GM12878 (cell line): ENCODE data around the gene SH2D3A. TPM values are rescaled to one million over a fixed set of nuclear protein-coding genes. Genes with fewer than 3 reads are reported as not detected.

ENCODE experiments used
- ATAC-seq: fragments of 200-7000 bp; cut with Tn5 transposase; 3 replicates; pipeline ENCODE4 v1.9.1; 2020; ENCODE audit warnings: mild to moderate bottlenecking, moderate library complexity
- BruUV-seq: library from RNA; stranded (reverse); fragments of 400-500 nt; replicated peaks from 2 replicates; lab custom pipeline; 2021; lab: Mats Ljungman, UMichigan
- CTCF ChIA-PET: fragments of 300-600 bp; sonication (Branson Sonifier 250); formaldehyde crosslinking; extraction: SDS; loops from one replicate; lab custom pipeline; 2021; ENCODE audit warnings: inconsistent platforms; lab: Yijun Ruan, JAX
- POLR2A ChIA-PET: fragments of 350-600 bp; formaldehyde crosslinking; extraction: SDS; loops from one replicate; lab custom pipeline; 2021; ENCODE audit warnings: inconsistent platforms; lab: Charles Lee
- RAD21 ChIA-PET: fragments of 300-600 bp; sonication (Branson Sonifier 250); formaldehyde crosslinking; loops from one replicate; lab custom pipeline; 2023; ENCODE audit warnings: antibody characterized with exemption; ENCODE audit not compliant: unreplicated experiment; lab: Charles Lee
- SMC1A ChIA-PET: fragments of 300-600 bp; sonication (Branson Sonifier 250); formaldehyde crosslinking; loops from one replicate; lab custom pipeline; 2023; ENCODE audit not compliant: unreplicated experiment, uncharacterized antibody; lab: Charles Lee
- DNase-seq: peaks from one replicate; pipeline ENCODE4 v3.0.0-alpha.2; 2011; ENCODE audit warnings: low read depth, low spot score
- FAIRE-seq: peaks from 3 replicates; lab custom pipeline; 2011; peaks lifted over from hg19 to GRCh38; lab: Jason Lieb, UNC
- H2AFZ ChIP-seq: 2 replicates; pipeline ENCODE4 v1.6.0; 2011; ENCODE audit warnings: low read depth, low read length, control low read depth; ENCODE audit not compliant: control insufficient read depth
- H3K27ac ChIP-seq: 2 replicates; pipeline ENCODE4 v1.5.1; 2011; ENCODE audit warnings: control low read depth; ENCODE audit not compliant: control insufficient read depth, insufficient read depth
- H3K27me3 ChIP-seq, 2 experiments: replicated peaks in 1 of 2; 2 replicates each; pipeline versions ENCODE4 v1.6.0 to v1.6.1; 2011; ENCODE audit warnings: low read length in 1 of 2; ENCODE audit not compliant: control insufficient read depth in 2 of 2, insufficient read depth in 2 of 2
- H3K36me3 ChIP-seq, 2 experiments: 2 replicates each; pipeline ENCODE4 v1.5.1; 2011; ENCODE audit warnings: low read length in 1 of 2; ENCODE audit not compliant: control insufficient read depth in 2 of 2, insufficient read depth in 2 of 2
- H3K4me1 ChIP-seq: 2 replicates; pipeline ENCODE4 v1.6.1; 2011; ENCODE audit warnings: mild to moderate bottlenecking, low read length, moderate library complexity, mixed read lengths; ENCODE audit not compliant: control insufficient read depth, insufficient read depth
- H3K4me2 ChIP-seq: 2 replicates; pipeline ENCODE4 v1.6.0; 2011; ENCODE audit warnings: control low read depth; ENCODE audit not compliant: control insufficient read depth, insufficient read depth
- H3K4me3 ChIP-seq: fragments of 200-600 bp; sonication (generic); 2 replicates; pipeline ENCODE4 v1.5.1; 2016
- H3K79me2 ChIP-seq: 2 replicates; pipeline ENCODE4 v1.6.0; 2011; ENCODE audit warnings: low read length; ENCODE audit not compliant: control insufficient read depth, insufficient read depth
- H3K9ac ChIP-seq: 2 replicates; pipeline ENCODE4 v1.8.0; 2011; ENCODE audit warnings: low read length, control low read depth, mixed read lengths; ENCODE audit not compliant: control insufficient read depth, insufficient read depth
- H3K9me3 ChIP-seq: replicated peaks from 3 replicates; pipeline ENCODE4 v1.5.1; 2011; ENCODE audit warnings: mild to moderate bottlenecking, low read length; ENCODE audit not compliant: control insufficient read depth, insufficient read depth
- H4K20me1 ChIP-seq: 2 replicates; pipeline ENCODE4 v1.6.0; 2011; ENCODE audit not compliant: control insufficient read depth, insufficient read depth
- CTCF ChIP-seq, 3 experiments: IDR thresholded peaks in 2 of 3; conservative IDR thresholded peaks in 1 of 3; 2 replicates each; pipeline ENCODE4 v1.5.1; 2011; ENCODE audit warnings: low read depth in 3 of 3, low read length in 3 of 3, mild to moderate bottlenecking in 3 of 3, control low read depth in 2 of 3, moderate library complexity in 2 of 3, inconsistent platforms in 1 of 3, mixed read lengths in 1 of 3; ENCODE audit not compliant: control insufficient read depth in 2 of 3, insufficient read depth in 1 of 3; ENCODE audit errors: extremely low read depth in 1 of 3
- E2F4 ChIP-seq: IDR thresholded peaks from 2 replicates; pipeline ENCODE4 v1.6.1; 2012; ENCODE audit warnings: low read depth, low read length, improper control_type of control experiment
- EZH2 ChIP-seq: IDR thresholded peaks from 2 replicates; pipeline ENCODE4 v1.6.1; 2012; ENCODE audit warnings: low read depth, mild to moderate bottlenecking, control low read depth, inconsistent platforms, low read length, borderline replicate concordance; ENCODE audit not compliant: control insufficient read depth
- HDAC2 ChIP-seq: fragments of 200-600 bp; sonication (generic); IDR thresholded peaks from 2 replicates; pipeline ENCODE4 v1.6.1; 2017
- JUNB ChIP-seq: IDR thresholded peaks from 2 replicates; pipeline ENCODE4 v1.6.1; 2016; ENCODE audit warnings: antibody characterized with exemption, mild to moderate bottlenecking
- PBX3 ChIP-seq: IDR thresholded peaks from 2 replicates; pipeline ENCODE4 v1.6.1; 2011; ENCODE audit warnings: mild to moderate bottlenecking, low read depth, low read length, moderate library complexity; ENCODE audit not compliant: insufficient replicate concordance
- POLR2A ChIP-seq: IDR thresholded peaks from 2 replicates; pipeline ENCODE4 v1.6.1; 2011; ENCODE audit warnings: low read depth, mild to moderate bottlenecking, low read length
- RELA ChIP-seq: fragments of 450-650 bp; IDR thresholded peaks from 2 replicates; pipeline ENCODE4 v1.8.0; 2014; ENCODE audit warnings: borderline replicate concordance; ENCODE audit not compliant: partially characterized antibody
- RFX5 ChIP-seq: IDR thresholded peaks from 2 replicates; pipeline ENCODE4 v1.6.1; 2011; ENCODE audit warnings: low read depth, low read length, improper control_type of control experiment
- SKIL ChIP-seq: fragments of 450-650 bp; IDR thresholded peaks from 2 replicates; pipeline ENCODE4 v1.6.1; 2017; ENCODE audit warnings: mild to moderate bottlenecking, low read depth, inconsistent platforms; ENCODE audit not compliant: poor library complexity, severe bottlenecking
- TAF1 ChIP-seq: IDR thresholded peaks from 2 replicates; pipeline ENCODE4 v1.6.1; 2011; ENCODE audit warnings: mild to moderate bottlenecking, low read depth, low read length, borderline replicate concordance
- WRNIP1 ChIP-seq: IDR thresholded peaks from 2 replicates; pipeline ENCODE4 v1.6.1; 2011; ENCODE audit warnings: low read depth, low read length, improper control_type of control experiment, borderline replicate concordance
- YY1 ChIP-seq: IDR thresholded peaks from 2 replicates; pipeline ENCODE4 v1.6.1; 2011; ENCODE audit warnings: low read depth, mild to moderate bottlenecking, low read length
- ZBED1 ChIP-seq: IDR thresholded peaks from 2 replicates; pipeline ENCODE4 v1.6.1; 2016; ENCODE audit warnings: borderline replicate concordance
- ZBTB11 ChIP-seq: fragments of 450-650 bp; formaldehyde crosslinking; IDR thresholded peaks from 2 replicates; pipeline ENCODE4 v1.5.0; 2022; ENCODE audit warnings: mild to moderate bottlenecking, missing genetic modification characterization
- WGBS: methylation state at CpG from one replicate; pipeline ENCODE4 v1.1.6; 2016; ENCODE audit warnings: low lambda C conversion rate; ENCODE audit not compliant: insufficient replicate concordance, insufficient coverage; ENCODE audit errors: missing lambda C conversion rate; 5-methylcytosine and 5-hydroxymethylcytosine counted together
- in situ Hi-C: fragments of 300-500 bp; cut with MboI; formaldehyde crosslinking; loops from 9 replicates; pipeline ENCODE4 v1.14.3; 2018; ENCODE audit warnings: mixed read lengths
- intact Hi-C: fragments of 100-400 bp; cut with micrococcal nuclease; formaldehyde crosslinking; loops from one replicate; pipeline ENCODE4 v1.14.2; 2022; ENCODE audit not compliant: unreplicated experiment
- polyA plus RNA-seq, 11 experiments: library from polyadenylated mRNA; depleted of rRNA in 4 of 11; unstranded in 6 of 11; stranded (reverse) in 5 of 11; fragments of >200 nt; fragmentation: Nextera tagmentation in 4 of 11; fragmentation: Illumina TruSeq in 1 of 11; extraction: Ambion mirVana in 4 of 11; extraction: Trizol in 1 of 11; gene quantifications; 1 replicate in 1 of 11; 2 replicates in 10 of 11; pipeline versions ENCODE4 v1.2.1 to v1.2.3, GENCODE V29; 2011 to 2016; ENCODE audit warnings: inconsistent platforms in 2 of 11, missing spikeins in 2 of 11, low read depth in 1 of 11
- total RNA-seq, 4 experiments: library from RNA; depleted of rRNA in 3 of 4; stranded (reverse); fragments of >200 nt in 3 of 4; fragmentation: Illumina TruSeq in 1 of 4; extraction: Trizol in 1 of 4; gene quantifications; 2 replicates each; pipeline versions ENCODE4 v1.2.1 to v1.2.3, GENCODE V29; 2013 to 2021

The SH2D3A gene
- total and polyA plus RNA-seq, 10 of the 15 experiments (the other 5 are each of a cell fraction or from before 2014, with no cell fraction given) = 0.77 to 24.4 (median 9.5) TPM

GRCh38 chr19:6716610-6716970, 50.6 kb downstream of the SH2D3A start:
- ATAC-seq = no peak
- Histone ChIP-seq H3K79me2 (no peaks in the 10 kb centered on the region), H3K4me3 (no peak overlapping the region), H2AFZ (no peak overlapping the region), H3K27ac (no peak overlapping the region), H3K36me3 (no peaks in the 10 kb centered on the region), H3K4me2 (no peak overlapping the region), H3K4me1 (peaks cover 13% of the 10 kb centered on the region), H3K9me3 (no peaks in the 10 kb centered on the region), H4K20me1 (no peaks in the 10 kb centered on the region), H3K27me3 (no peaks in the 10 kb centered on the region), H3K9ac (no peak overlapping the region)
- RAD21 ChIA-PET = no interaction called here
- in situ Hi-C loops = no loop called here
- BruUV-seq = no TSS peak
- DNase-seq = no peak
- WGBS = 41% methylated on average over 6 of the region's 6 CpGs
- no peak for FAIRE-seq
- POLR2A ChIA-PET = no interaction called here
- intact Hi-C loops = no loop called here
- CTCF ChIA-PET = interaction anchor here (1.4 kb wide), 1 partner anchor 36 kb away, joined by 9 read pairs; no protein-coding TSS in a partner anchor
- SMC1A ChIA-PET = interaction anchor here (2.1 kb wide), 1 partner anchor 41 kb away, joined by 7 read pairs; no protein-coding TSS in a partner anchor
- TF ChIP-seq HDAC2 (no peak), PBX3 (no peak), JUNB (no peak), YY1 (no peak), ZBTB11 (CRISPR knock-in tag) (no peak), RFX5 (no peak), ZBED1 (no peak), TAF1 (no peak), CTCF (IDR thresholded peaks at IDR 0.05 in 2 of 3, conservative IDR thresholded peaks at IDR 0.05 in 1 of 3; ENCODE audit: control insufficient read depth in 2 of 3, extremely low read depth in 1 of 3, insufficient read depth in 1 of 3, low read depth in 3 of 3, low read length in 3 of 3) (no peak), EZH2 (no peak), WRNIP1 (no peak), E2F4 (no peak), SKIL (no peak), POLR2A (no peak), RELA (no peak)
